Fibroblast of mammary gland (primary cell): ENCODE data around the gene SPDYE1.

Experiments used
- DNase-seq: peaks from one replicate; pipeline ENCODE4 v3.0.0-alpha.2; 2010; ENCODE audit warnings: low read depth
- H3K4me3 ChIP-seq: 2 replicates; pipeline ENCODE4 v1.5.1; 2011; ENCODE audit warnings: low read depth, mild to moderate bottlenecking, low read length, moderate library complexity; ENCODE audit not compliant: control insufficient read depth
- CTCF ChIP-seq: conservative IDR thresholded peaks from 2 replicates; pipeline ENCODE4 v1.5.1; 2011; ENCODE audit warnings: low read depth, low read length, inconsistent platforms; ENCODE audit not compliant: control insufficient read depth, insufficient read depth

SPDYE1 gene

GRCh38 chr7:44050121-44050914 lies 52.6 kb downstream of the SPDYE1 start:
- TF ChIP-seq CTCF: no peak
- no peak for DNase-seq

GRCh38 chr7:44050915-44051560 lies 53.3 kb downstream of the SPDYE1 start:
- H3K4me3 ChIP-seq: no peak overlapping the region
- DNase-seq: no peak
- TF ChIP-seq CTCF: no peak

More at GRCh38 chr7:44050121-44050914, 52.6 kb downstream of the SPDYE1 start:
- no peak overlapping the region for H3K4me3 ChIP-seq

GRCh38 chr7:44051611-44052220 lies 54.0 kb downstream of the SPDYE1 start:
- DNase-seq: no peak
- no peak for TF ChIP-seq CTCF
- no peak overlapping the region for H3K4me3 ChIP-seq

- DNase-seq: no peak
- TF ChIP-seq CTCF: no peak
- no peak overlapping the region for H3K4me3 ChIP-seq
Measured at GRCh38 chr7:44052771-44053365, 55.2 kb downstream of the SPDYE1 start.

GRCh38 chr7:44056681-44057080 lies 59.0 kb downstream of the SPDYE1 start:
- TF ChIP-seq CTCF: no peak
- H3K4me3 ChIP-seq: no peak overlapping the region
- DNase-seq: no peak

- no peak for TF ChIP-seq CTCF
- DNase-seq: no peak
- no peak overlapping the region for H3K4me3 ChIP-seq
Measured at GRCh38 chr7:44057181-44057848, 59.6 kb downstream of the SPDYE1 start.
